ENCODE measurements around the gene CSNK1G2.

CSNK1G2 gene

DNA sequence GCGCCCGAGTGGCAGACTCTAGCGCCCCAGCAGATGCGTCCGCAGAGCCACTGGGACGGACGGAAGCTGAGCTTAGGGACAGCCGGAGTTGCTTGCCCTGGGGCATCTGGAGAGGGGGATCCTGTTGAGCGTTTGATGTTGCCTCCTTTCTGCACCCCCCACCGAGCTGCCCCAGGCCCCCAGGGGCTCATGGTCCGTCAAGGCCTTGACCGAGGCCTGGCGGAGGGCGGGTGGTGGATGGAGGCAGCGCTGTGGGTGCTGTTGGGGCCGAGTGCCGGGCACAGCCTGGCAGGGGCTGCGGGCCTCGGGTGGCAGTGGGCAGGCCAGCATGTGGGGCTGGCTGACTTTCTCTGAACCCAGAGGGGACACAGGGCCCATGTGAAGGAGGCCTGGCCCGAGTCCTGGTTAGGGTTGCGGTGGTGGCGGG, 2.7 kb downstream of the CSNK1G2 start:
- DNase-seq (ENCODE audit: low read depth in 2 of 3, low spot score in 1 of 3) = no peak

- DNase-seq (ENCODE audit: low read depth in 2 of 3, low spot score in 1 of 3) = no peak
These were observed 3.3 kb downstream of the CSNK1G2 start for GRCh38 chr19:1944088-1944915.

DNA sequence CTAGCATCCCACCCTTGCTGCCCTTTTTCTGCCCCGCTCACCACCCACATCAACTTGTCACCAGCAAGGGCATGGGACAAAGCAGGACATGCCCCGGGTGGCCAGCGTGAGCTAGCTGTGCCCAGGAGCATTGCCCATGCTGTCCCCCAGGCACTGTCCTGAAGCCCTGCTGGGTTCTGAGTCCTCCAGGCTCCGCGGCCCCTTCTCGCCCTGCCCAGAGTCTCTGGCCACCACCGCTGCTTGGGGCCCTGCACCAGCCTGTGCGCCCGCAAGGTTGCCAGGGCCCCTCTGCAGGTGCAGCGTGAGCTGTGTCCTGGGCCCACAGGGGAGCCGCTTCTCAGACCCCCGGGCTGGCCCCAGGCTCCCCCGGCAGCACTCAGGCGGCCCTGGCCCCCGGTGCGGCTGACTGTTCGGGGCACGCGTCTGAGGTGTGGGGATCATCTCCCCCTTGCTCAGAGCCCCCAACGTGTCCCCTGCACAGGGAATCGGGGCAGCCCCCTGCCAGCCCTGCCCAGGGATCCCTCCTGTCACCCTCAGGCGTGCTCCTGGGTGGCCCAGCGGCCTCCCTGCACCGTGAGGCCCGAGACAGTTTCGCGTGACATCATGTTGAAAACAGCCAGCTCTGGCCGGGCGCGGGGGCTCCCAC, 4.1 kb downstream of the CSNK1G2 start:
- no peak for DNase-seq (ENCODE audit: low read depth in 2 of 3, low spot score in 1 of 3)

GRCh38 chr19:1945899-1946298, 4.9 kb downstream of the CSNK1G2 start:
- DNase-seq (ENCODE audit: low read depth in 2 of 3, low spot score in 1 of 3) = no peak

DNA sequence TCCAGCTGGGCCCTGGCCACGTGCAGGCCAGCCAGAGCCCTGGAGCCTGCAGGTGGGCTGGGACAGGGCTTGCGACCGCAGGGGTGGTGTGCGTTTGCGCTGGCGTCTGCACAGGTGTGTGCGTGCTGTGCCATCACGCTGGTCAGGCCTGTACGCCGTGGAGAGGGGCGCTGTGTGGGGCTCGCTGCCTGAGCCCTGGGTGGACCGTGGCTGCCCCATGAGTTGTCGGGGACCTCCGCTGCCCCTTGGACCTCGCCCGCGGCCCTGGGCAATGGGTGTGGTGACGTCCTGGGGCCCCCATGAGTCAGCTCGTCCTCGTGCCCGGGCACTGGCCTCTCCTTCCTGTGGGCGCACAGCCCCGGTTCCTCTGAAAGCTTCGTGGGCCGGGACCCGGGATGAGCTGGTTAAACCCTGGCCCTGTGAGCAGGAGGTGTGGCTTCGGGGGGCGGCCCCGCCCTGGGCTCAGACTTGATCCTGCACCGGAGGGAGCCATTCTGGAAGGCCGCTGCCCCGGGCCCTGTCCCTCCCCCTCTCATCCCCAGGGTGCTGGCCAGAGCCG, 6.8 kb downstream of the CSNK1G2 start:
- DNase-seq (ENCODE audit: low read depth in 2 of 3, low spot score in 1 of 3) = no peak

- DNase-seq (ENCODE audit: low read depth in 2 of 3, low spot score in 1 of 3) = no peak
These were observed 8.5 kb downstream of the CSNK1G2 start for GRCh38 chr19:1949304-1950101.

DNA sequence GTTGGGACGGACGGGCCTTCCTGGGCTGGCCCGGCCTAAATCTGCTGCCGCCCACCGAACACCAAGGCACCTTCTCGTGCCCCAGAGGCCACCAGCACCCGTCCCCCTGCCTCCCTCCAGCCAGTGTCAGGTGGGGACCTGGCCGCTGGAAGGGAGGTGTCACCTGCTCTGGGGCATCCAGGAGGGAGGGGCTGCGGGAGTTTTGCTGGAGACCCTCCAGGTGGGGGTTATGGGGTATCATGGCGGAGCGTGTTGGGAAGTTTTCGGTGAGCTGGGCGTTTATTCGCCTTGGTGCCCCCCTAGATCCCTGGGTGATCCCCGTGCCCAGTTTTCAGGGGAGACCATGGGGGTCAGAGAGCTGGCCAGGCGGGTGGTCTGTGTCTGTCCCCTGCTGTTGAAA, 9.7 kb downstream of the CSNK1G2 start:
- DNase-seq (ENCODE audit: low read depth in 2 of 3, low spot score in 1 of 3) = no peak

DNA sequence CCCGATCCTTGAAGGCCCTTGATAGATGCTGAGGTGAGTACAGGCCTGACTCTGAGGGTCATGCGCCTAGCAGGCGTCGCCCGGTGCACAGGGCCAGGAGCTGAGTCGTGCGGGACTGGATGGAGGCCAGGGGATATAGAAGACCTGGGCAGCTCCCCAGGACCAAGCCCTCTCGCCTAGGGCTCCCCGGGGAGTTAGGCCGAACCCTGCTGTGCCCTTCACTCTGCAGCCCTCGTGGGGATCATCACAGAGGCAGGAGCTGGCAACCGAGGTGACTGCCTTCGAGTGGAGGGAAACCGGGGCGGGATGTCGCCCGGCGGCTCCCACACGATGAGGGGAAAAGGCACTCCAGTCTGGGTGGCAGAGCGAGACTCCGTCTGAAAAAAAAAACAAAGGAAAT, 11.7 kb downstream of the CSNK1G2 start:
- no peak for DNase-seq (ENCODE audit: low read depth in 2 of 3, low spot score in 1 of 3)

- no peak for DNase-seq (ENCODE audit: low read depth in 2 of 3, low spot score in 1 of 3)
These were observed 12.1 kb downstream of the CSNK1G2 start for GRCh38 chr19:1953037-1953436.

- DNase-seq (ENCODE audit: low read depth in 2 of 3, low spot score in 1 of 3) = no peak
These were observed 12.6 kb downstream of the CSNK1G2 start for GRCh38 chr19:1953441-1954094.

- DNase-seq (ENCODE audit: low read depth in 2 of 3, low spot score in 1 of 3) = no peak
These were observed 13.6 kb downstream of the CSNK1G2 start for GRCh38 chr19:1954532-1954933.

- DNase-seq (ENCODE audit: low read depth in 2 of 3, low spot score in 1 of 3) = no peak
These were observed 14.5 kb downstream of the CSNK1G2 start for GRCh38 chr19:1955171-1956121.

DNA sequence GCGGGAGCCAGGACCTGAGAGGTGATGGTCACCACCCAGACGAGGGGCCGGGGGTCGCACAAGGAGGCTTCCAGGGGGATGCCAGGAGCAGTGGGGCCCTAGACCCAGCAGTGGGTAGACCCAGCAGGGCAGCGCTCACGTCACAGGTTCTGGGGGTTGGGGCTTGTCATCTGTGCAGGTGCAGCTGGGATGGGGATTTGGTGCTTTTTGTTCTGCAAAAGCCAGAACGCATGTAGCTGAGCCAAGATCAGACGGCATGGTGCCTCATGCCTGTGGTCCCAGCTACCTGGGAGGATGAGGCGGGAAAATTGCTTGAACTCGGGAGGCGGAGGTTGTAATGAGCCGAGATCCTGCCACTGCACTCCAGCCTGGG, 15.1 kb downstream of the CSNK1G2 start:
- no peak for DNase-seq (ENCODE audit: low read depth in 2 of 3, low spot score in 1 of 3)

DNA sequence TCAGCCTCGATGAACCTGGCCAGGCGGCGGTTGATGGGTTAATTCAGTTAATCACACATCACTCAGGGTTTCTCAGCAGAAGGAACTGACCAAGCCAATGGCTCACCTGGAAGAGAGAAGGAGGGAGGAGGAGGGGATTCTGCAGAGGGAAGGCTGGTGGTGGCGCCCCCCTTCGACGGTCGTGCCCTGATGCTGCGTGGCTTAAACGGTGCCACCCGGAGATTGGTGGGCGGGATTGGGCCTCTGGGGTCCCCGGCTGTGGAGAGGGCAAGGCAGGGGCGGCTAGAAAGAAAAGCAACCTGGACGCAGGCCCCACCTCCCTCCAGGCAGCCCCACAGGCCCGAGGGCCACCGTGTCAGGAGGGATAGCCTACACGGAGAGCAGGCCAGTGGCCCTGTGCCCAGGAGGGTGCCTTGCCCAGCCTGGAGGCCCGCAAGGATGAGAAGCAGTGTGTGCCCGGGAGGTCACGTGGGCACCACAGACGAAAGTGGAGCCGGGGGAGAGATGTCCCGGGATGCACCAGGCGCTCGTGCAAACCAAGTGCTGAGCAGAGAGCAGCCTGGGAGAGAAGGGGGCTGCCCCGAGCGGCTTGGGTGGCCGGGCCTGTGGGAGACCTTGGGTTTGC, 16.0 kb downstream of the CSNK1G2 start:
- DNase-seq (ENCODE audit: low read depth in 2 of 3, low spot score in 1 of 3) = no peak

DNA sequence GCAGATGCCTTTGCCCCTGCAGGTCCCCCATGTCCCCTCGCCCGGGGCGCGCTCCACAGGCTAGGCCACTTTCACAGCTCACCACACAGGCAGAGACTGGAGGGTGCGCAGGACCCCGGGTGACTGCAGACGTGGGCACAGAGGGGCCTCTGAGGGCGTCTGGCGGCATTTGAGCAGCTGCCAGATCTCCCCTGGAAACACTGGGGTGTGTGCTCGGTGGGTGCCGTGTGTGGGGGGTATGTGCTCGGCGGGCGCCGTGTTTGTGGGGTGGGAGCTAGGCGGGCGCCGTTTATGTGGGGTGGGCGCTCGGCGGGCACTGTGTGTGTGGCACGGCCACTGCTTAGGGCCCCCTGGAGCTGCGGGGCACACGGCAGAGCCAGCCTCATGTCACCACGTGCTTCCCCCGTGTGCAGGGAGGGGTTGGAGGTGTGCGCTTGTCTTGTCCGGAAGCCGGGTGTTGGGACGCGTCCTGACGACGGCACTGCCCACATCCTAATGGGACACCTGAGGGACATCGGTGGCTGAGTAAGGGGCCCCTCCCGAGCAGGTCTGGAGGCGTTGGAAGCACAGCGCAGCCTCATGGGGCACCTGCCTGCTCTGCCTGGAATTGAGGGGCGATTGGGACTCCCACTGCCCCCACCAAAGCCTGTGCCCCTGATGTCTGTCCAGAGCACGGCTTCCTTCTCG, 16.7 kb downstream of the CSNK1G2 start:
- DNase-seq (ENCODE audit: low read depth in 2 of 3, low spot score in 1 of 3) = no peak

GRCh38 chr19:1959928-1960589, 19.1 kb downstream of the CSNK1G2 start:
- DNase-seq (ENCODE audit: low read depth in 2 of 3, low spot score in 1 of 3) = no peak

- no peak for DNase-seq (ENCODE audit: low read depth in 2 of 3, low spot score in 1 of 3)
These were observed 20.3 kb downstream of the CSNK1G2 start for GRCh38 chr19:1961000-1961883.
